HG03439 (cell line): ENCODE results near the gene TMEM45A.
"Not testable (repeated sequence)": the region's sequence is repeated elsewhere in the genome, so short reads cannot be mapped to it uniquely, and the experiment has no call there.

Experiments used
- ATAC-seq: cut with Tn5 transposase; IDR thresholded peaks from one replicate; pipeline ENCODE4 v1.9.1; 2021; ENCODE audit warnings: mild to moderate bottlenecking, moderate library complexity; ENCODE audit not compliant: unreplicated experiment

The TMEM45A gene

DNA sequence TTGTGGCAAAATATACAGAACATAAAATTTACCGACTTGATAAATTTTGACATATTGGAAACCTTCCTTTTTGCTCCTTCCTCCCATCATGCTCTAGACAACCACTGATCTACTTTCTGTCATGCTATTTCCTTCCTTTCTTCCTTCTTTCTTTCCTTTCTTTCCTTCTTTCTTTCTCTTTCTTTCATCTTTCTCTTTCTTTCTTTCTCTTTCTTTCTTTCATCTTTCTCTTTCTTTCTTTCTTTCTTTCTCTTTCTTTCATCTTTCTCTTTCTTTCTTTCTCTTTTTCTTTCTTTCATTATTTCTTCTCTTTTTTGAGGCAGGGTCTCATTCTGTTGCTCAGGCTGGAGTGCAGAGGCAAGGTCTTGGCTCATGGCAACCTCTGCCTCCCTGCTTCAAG lies 8.9 kb upstream of the TMEM45A start:
- no peak for ATAC-seq

DNA sequence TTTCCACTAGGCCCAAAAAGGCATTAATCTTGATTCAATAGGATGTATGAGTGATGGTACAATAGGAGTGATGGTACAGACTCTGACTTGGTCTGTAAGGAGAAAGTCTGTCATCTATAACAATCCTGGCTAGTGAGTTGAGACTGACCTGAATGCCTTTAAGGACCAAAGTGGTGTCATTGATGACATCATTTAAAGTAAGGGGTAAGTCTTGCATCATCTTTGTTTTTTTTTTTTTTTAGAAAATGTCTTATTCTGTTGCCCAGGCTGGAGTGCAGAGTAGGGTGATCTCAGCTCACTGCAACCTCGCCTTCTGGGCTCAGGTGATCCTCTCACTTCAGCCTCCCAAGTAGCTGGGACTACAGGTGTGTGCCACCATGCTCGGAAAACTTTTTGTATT lies 5.6 kb upstream of the TMEM45A start:
- no peak for ATAC-seq

DNA sequence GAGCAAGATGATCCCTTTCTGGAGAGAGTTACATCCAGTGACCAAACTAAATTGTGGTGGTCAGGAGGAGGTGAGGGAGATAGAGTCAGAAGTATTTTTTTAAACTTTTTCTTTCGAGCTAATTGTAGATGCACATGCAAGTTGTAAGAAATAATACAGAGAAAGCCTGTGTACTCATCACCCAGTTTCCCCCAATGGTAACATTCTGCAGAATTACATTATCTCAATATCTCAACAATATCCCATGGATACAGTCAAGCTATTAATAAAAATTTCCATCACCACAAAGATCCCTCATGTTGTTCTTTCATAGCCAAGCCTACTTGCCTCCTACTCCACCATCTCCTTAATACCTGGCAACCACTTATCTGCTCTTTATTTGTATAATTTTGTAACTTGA lies 3.3 kb upstream of the TMEM45A start:
- no peak for ATAC-seq

DNA sequence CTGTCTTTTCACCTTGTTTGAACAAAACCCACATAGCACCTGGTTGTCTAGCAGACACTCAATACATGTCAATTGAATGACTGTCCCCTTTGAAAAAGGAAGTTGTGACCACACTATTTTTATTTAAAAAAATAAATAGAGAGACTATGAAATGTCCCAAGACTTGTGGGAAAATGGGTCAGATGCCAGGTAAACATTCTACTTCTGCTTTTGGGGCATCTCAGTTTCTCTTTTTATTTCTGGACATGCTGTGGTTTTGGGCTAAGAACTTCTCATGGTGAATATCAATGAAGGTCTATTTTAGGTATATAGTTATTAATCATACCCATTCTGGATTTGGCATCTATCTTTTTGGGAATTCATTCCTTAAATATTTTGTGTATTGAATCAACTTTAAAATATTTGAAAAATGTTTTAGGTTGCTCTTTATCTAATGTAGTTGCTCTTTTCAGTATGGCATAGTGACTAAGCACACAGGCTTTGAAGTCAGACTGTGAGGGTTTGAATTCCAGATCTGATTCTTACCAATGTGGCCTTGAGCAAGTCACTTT lies 4.4 kb downstream of the TMEM45A start:
- ATAC-seq, result peak; percentile 33

DNA sequence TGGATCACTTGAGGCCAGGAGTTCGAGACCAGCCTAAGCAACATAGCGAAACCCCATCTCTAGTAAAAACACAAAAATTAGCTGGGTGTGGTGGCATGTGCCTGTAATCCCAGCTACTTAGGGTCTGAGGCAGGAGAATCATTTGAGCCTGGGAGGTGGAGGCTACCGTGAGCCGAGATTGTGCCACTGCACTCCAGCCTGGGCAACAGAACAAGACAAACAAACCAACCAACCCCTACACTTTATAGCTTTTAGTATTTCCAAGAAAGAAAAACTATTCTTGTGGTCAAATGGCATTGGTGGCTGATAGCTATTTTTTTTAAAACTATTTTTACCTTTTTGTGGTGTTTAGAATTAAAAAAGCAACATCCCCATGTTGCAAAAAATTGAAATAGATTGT lies 7.2 kb downstream of the TMEM45A start:
- no peak for ATAC-seq

DNA sequence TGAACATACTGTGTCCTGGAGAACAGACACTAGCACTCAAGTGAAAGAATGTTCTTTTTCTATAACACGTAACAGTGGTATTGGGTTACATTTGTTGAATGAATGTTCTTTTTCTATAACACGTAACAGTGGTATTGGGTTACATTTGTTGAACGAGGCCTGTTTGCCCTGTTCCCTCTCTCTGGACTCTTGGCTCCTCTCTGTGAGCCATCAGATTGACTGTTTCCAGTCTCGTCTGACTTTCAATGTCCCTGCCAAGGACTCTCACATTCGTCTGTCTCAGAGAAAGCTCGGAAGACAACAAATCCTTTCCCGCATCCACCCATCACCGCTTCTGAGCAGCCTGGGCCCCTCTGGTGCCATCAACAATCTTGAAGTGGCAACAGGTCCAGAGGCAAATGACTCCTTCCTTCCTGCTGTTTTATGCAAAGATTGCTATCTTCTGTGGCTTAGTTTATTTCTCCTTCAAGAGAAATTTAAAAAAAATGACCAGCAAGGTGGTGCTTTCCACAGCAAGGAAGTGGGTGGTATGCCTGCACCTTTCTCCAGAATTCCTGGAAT lies 8.0 kb downstream of the TMEM45A start:
- ATAC-seq, result no peak

DNA sequence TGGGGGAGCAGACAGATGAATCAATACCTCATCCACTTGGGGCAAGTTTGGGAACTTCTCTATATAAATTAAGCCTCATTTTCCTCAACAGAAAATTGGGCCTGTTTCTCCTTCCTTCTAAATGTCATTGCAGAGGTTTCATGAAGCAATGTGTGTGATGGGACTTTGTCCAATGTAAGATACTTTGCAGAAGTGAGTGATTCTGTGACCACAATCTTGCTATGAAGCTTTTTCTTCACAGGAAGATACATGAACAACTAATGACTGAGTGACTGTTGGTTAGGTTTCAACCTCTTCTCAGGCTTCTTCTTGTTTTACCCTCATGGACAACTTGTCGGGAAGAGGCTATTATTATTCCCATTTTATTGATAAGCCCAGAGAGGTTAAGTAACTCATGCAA lies 11.0 kb downstream of the TMEM45A start:
- no peak for ATAC-seq

DNA sequence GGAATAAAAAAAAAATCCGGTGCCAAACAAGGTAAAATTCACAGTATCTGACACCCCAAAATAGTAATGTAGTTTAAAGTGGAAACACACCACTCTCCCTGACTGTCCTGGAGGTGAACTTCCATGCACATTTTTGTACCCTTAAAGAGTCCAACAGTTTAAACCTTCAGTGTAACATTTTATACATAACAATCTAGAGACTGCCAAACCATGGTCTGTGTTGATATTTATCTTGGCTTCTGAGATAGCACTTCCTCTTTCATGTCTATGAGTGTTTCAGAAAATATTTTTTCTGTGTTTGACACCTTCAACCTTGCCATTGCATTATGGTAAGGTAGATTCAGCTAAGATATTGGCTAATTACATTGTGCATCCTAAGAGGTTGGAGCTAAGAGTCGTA lies 13.9 kb downstream of the TMEM45A start:
- no peak for ATAC-seq

DNA sequence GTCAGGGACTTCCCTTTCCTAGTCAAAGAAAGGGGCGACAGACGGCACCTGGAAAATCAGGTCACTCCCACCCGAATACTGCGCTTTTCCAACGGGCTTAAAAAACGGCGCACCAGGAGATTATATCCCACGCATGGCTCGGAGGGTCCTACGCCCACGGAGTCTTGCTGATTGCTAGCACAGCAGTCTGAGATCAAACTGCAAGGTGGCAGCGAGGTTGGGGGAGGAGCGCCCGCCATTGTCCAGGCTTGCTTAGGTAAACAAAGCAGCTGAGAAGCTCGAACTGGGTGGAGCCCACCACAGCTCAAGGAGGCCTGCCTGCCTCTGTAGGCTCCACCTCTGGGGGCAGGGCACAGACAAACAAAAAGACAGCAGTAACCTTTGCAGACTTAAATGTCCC lies 17.4 kb downstream of the TMEM45A start:
- not testable (repeated sequence) for ATAC-seq

DNA sequence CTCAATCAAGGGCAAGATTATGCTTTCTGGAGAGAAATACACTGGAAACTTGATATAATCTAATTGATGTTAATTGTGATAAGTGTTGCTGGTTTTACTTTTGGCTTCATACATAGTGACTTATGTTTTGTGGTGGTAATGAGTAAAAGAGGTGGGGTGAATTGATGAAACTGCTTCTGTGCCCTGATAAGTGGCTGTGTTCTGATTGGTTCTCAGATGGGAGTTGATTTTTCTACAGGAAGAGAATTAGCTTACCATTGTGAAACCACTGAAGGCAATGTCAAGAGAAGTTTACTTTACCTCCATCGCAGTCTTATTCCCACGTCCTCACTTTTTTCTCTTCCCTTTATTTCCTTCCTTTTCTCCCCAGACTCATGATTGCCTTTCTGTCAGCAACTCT lies 23.8 kb downstream of the TMEM45A start:
- no peak for ATAC-seq

DNA sequence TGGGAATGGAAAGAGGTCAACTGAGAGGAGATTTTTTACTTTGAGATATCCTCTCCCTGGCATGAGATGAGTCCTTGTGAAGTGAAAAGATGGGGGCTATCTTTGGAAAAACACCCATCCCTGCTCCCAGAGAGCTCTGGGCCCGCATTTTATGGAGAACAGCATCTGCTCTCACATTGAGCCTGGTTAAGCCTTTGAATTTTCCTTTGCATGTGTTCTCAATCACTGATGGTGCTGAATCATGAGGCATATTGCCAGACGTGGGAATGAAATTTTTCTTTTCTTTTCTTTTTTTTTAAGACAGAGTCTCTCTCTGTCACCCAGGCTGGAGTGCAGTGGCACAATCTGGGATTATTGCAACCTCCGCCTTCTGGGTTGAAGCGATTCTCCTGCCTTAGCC lies 24.4 kb downstream of the TMEM45A start:
- no peak for ATAC-seq

DNA sequence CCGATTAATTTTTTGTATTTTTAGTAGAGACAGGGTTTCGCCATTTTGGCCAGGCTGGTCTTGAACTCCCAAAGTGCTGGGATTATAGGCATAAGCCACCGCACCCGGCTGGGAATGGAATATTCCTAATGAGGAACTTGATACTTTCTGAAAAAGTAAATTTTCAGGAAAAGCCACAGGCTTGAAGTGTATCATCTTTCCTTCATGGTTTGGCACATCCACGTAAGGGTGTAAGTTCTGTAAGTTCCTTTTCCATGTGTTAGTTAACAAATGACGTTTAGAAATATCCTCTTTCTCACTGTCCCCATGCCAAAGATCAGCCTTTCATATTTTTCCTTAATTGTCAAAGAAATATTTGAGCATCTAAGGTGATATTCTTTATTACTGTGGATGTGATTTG lies 24.9 kb downstream of the TMEM45A start:
- ATAC-seq, result no peak

DNA sequence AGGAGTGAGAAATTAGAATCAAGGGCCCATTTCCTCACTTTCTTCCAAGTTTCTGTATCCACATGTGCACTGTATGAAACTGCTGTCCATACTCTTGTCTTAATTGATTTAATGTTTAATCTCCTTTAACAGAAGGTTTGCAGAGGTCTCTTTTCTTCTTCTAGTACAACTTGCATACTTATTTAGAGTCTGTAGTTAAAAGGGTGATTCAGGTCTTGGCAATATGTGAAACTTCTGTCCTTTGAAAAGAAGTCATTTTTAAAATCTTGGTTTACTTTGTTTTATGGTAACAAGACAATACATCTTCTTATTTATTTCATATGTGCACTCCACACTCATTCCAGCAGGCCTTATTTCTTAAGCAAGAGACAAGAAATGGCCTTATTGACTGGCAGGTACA lies 25.8 kb downstream of the TMEM45A start:
- no peak for ATAC-seq

DNA sequence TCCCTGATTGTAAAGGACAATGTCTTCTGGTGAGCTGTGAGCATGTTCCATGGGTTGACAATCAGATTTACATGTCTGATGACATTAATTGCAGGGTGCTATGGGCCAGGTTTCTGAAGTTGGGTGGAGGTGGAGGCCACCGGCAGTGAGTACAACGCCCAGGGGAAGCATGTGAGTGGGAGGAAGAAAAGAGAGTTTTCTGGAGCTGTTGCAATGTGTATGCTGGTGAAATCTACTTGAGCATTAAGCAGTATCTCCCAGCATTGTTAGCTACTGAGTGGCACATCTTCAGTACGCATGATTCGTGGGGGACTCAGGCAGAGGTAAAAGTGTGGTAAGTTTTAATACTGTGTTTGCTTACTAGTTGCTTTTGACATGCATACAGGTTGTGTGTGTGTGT lies 26.6 kb downstream of the TMEM45A start:
- no peak for ATAC-seq

DNA sequence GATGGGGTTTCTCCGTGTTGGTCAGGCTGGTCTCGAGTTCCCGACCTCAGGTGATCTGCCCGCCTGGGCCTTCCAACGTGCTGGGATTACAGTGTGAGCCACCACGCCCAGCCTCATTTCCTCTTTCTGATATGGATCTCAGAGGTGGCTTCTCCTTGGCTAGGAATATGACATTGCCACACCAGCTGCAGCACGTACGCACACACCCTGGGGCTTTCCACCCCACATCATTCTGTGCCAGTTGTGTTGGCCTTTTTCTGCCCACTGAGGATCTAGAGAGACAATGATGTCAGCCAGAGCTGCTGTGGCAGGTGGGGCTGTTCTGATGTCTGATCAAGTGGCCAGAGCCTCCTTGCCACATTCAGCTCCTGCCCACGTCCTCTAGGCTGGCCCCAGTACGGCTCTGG lies 29.0 kb downstream of the TMEM45A start:
- ATAC-seq, result no peak

DNA sequence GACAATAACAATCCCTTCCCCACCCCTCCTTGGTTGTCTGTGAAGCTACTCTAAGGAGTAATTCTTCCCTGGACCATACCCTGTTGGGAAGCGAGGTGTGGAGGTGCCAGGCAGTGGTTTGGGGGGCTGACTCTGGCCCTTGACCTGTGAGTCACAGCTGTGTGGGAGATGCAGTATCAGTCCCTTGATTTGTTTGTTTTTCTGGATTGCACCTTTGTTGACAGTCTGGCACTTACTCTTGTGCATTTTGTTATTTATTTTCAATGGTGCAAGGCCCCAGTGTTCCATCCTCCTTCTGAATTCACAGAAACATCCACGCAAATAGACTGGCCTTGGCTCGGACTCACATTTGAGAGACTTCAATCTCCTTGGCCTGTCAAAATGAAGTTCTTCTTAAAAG lies 29.7 kb downstream of the TMEM45A start:
- ATAC-seq, result no peak

DNA sequence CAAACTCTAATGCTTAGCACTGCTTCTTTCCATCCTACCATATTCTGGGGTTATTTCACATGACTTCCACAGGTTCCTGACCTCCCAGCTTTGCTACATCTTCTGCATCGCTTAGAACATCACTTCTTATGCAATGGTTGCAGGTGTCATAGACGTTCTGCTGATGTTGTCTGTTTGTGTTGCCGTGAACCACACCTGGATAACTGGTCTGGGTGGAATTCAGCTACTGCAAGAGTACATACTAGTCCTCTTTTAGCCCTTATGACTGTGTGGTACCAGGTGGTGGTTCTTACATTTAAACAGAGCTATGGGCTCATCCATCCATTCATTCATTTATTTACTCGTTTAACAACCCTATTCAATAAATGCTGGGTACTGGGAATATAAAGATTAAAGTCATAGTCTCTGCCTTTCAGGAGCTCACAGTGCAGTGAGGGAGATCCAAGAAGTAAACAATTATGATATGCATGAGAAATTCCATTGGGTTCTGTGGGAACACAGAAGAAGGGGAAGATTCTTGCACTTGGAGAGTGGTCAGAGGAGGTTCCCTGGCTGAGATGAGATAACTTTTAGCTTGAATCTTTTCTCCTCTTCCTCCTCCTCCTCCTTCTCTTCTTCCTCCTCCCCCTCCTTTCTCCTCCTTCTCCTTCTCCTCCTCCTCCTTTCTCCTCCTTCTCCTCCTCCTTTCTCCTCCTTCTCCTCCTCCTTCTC lies 30.8 kb downstream of the TMEM45A start:
- ATAC-seq, result no peak

DNA sequence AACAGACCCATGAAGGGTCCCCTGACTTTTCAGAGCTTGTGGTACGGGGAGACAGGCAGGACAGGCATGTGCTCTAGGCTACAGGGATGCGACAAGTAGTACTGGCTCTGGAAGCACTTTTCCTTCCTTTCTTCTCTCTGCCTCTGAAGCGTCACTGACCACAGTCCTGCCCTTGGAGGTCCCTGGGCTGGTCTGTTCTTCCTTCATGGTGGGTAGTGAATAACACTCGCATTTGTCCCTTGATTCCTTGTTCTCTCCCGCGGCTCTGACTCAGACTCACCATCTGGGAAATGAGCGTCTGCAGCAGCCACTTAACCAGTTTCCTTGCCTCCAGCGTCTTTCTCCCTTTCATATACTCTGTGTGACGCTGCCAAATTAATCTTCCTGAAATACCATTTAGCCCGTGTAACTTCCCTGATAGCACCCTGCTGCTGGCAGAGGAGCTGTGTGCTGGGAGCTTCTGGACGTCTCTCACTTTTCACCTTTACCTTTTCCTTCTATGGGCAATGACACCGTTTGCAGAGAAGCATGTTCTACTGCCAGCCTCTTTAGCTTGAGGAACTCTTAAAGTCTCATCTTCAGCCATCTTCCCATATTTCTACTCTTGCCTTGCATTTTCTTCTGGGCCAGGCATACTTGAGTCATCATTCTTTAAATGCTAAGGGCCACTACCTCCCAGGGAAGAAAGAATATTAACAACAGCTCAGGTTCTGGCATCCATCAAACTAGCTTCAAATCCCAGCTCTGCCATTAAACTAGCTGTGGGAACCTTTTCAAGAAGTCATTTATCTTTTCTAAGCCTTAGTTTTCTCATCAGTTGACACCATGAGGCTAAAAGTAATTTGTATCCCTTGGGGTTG lies 33.6 kb downstream of the TMEM45A start:
- no peak for ATAC-seq

DNA sequence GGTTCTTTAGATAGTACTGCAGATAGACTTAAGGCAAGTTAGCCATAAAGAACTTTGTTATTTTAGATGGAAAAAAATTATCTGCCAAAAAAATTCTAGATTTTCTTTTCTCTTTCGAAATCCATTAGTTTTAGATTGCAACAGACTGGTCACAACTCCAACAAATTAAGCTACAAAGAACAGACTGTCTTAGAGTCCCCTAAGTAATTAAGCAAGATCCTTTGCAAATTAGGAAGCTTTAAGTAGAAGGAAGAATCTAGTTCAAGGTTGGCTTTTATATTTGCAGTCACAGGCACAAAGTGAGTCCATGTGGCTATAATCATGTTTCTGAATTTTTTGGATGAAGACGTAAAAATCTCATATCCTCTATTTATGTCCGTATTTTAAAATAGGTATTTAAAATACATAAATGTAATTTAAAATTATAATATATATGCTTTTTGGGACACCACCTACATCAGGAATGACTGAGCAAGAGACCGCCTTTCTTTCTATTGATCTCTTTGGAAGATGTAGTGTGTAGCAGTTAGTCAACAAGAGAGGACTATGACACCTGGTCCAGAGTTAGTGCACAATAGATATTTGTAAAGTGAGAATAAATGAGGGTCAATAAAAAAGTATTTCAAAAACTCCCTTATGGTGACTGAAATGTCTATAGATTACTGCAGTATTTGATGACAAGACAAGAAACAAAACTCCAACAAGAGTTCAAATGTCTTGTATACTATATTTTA lies 34.4 kb downstream of the TMEM45A start:
- no peak for ATAC-seq

DNA sequence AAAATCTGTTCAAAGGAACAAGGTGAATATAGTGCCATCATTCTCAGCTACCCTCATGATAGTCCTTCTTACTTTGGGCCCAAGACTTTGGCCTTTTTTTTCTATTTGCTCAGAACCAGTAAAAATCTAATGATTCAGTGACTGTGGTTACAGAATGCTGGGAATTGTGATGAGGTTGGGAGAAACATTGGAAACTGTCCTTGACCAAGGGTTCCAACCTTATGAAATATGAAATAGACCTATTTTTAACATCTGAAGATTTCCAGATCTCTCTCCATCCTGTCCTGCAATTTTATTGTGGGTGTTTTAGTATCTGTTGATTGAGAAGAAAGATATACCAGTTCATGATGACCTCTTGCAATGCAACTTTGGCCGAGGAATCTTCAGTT lies 34.9 kb downstream of the TMEM45A start:
- no peak for ATAC-seq

DNA sequence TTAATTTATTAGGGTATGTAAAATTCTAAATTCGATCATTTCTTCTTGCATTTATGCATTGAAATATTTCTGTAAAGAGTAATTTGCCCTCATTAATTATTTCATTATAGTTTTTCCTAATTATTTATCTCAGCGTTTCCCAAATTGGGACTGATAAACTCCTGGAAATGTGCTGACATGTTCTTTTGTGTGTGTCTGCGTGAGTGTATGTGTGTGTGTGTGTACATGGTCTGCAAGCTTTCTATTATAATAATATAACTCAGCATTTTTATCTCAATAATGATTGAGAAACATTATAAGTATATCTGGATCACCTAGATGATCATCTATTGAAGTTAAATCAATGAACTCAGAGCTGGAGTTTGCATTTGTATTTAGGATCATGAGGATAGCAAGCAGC lies 38.7 kb downstream of the TMEM45A start:
- ATAC-seq, result no peak
